Pancreas (tissue), 10 donors: ENCODE data around the gene KCND2. TPM values are rescaled to one million over a fixed set of nuclear protein-coding genes. Genes with fewer than 3 reads are reported as not detected.

Experiments
- ATAC-seq, 4 donors: fragments of 200-7000 bp; cut with Tn5 transposase; one replicate each; pipeline versions ENCODE4 v1.8.0 to v1.9.1; 2020; ENCODE audit warnings: mild to moderate bottlenecking in 4 of 4, moderate library complexity in 4 of 4
- DNase-seq, 6 donors: peaks; one replicate each; pipeline ENCODE4 v3.0.0-alpha.2; 2020
- FAIRE-seq: peaks from 2 replicates; lab custom pipeline; 2012; peaks lifted over from hg19 to GRCh38; lab: Jason Lieb, UNC
- H3K27ac ChIP-seq, 4 donors: fragments of 200-600 bp; sonication (generic); 1 replicate in 3 of 4; 2 replicates in 1 of 4; pipeline versions ENCODE4 v1.5.0 to v1.8.0; 2020
- H3K27me3 ChIP-seq, 4 donors: fragments of 200-600 bp; one replicate each; pipeline ENCODE4 v1.8.0; 2021
- H3K36me3 ChIP-seq, 3 donors: fragments of 200-600 bp; sonication (generic) in 1 of 3; one replicate each; pipeline versions ENCODE4 v1.5.0 to v1.8.0; 2020 to 2021
- H3K4me1 ChIP-seq, 3 donors: fragments of 200-600 bp; one replicate each; pipeline ENCODE4 v1.8.0; 2021
- H3K4me3 ChIP-seq, 4 donors: fragments of 200-600 bp; sonication (generic) in 2 of 4; one replicate each; pipeline versions ENCODE4 v1.5.0 to v1.8.0; 2020 to 2021
- H3K9me3 ChIP-seq, 4 donors: fragments of 200-600 bp; one replicate each; pipeline ENCODE4 v1.8.0; 2021
- WGBS, 2 donors: extraction: QIAGEN DNeasy Blood & Tissue Kit; methylation state at CpG; one replicate each; pipeline ENCODE4 v1.1.7; 2013; 5-methylcytosine and 5-hydroxymethylcytosine counted together
- intact Hi-C, 3 donors: fragments of 100-400 bp; cut with DNase I; formaldehyde crosslinking; loops; one replicate each; pipeline versions ENCODE4 v1.11.1 to v1.14.2; 2022
- polyA plus RNA-seq, 2 donors: library from polyadenylated mRNA; stranded (reverse); fragments of 200-250 nt; gene quantifications; one replicate each; pipeline ENCODE4 v1.2.3, GENCODE V29; 2013
- total RNA-seq, 6 donors: library from RNA; stranded (reverse); fragmentation: NEBNext Ultra II Directional in 4 of 6; extraction: Animal tissue kit (Norgen Biotek cat#: 25700) in 4 of 6; gene quantifications; one replicate each; pipeline versions ENCODE4 v1.2.1 to v1.2.4, GENCODE V29; 2021 to 2023
- TF ChIP-seq, protein P1 (sequence below), 4 donors: fragments of 200-600 bp; sonication (generic) in 3 of 4; IDR thresholded peaks; one replicate each; pipeline versions ENCODE4 v1.5.0 to v1.8.0; 2021; ENCODE audit warnings: antibody characterized with exemption in 4 of 4
- donor health status: healthy with polysubstance abuse.
- donor health status: DM: no; HTN: no; CAD: no; lungs with moderate emphysema.
- donor health status: DM: no; HTN: no; CAD: no.
- donor health status: control.
- donor health status: control.
- donor health status: Bipolar disorder and iron deficiency.
- donor health status: DM: yes; HTN: yes; CAD: no.
- donor health status: DM: no; HTN: no; CAD: no.
- donor health status: DM: no; HTN: no; CAD: no.
- donor health status: DM: yes; HTN: yes; CAD: no.

The KCND2 gene
- total and polyA plus RNA-seq, 8 donors = 0.11 to 1.2 (median 0.27) TPM

- FAIRE-seq (no peak), DNase-seq (no peak), ATAC-seq (no peak)
- 37 to 39% methylated on average over 3 of the region's 3 CpGs for WGBS, 2 donors
- Histone ChIP-seq H3K4me1 (peaks cover 0 to 15% (median 0%) of the 10 kb centered on the region in 3 donors), H3K9me3 (no peaks in the 10 kb centered on the region), H3K36me3 (no peaks in the 10 kb centered on the region), H3K27me3 (no peaks in the 10 kb centered on the region), H3K27ac (no peak overlapping the region), H3K4me3 (no peak overlapping the region)
- TF ChIP-seq, protein P1, sequence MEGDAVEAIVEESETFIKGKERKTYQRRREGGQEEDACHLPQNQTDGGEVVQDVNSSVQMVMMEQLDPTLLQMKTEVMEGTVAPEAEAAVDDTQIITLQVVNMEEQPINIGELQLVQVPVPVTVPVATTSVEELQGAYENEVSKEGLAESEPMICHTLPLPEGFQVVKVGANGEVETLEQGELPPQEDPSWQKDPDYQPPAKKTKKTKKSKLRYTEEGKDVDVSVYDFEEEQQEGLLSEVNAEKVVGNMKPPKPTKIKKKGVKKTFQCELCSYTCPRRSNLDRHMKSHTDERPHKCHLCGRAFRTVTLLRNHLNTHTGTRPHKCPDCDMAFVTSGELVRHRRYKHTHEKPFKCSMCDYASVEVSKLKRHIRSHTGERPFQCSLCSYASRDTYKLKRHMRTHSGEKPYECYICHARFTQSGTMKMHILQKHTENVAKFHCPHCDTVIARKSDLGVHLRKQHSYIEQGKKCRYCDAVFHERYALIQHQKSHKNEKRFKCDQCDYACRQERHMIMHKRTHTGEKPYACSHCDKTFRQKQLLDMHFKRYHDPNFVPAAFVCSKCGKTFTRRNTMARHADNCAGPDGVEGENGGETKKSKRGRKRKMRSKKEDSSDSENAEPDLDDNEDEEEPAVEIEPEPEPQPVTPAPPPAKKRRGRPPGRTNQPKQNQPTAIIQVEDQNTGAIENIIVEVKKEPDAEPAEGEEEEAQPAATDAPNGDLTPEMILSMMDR (IDR thresholded peaks at IDR 0.05) = no peak
- intact Hi-C loops = no loop called here
Observed at GRCh38 chr7:120703585-120704240, 430.7 kb downstream of the KCND2 start.

DNA sequence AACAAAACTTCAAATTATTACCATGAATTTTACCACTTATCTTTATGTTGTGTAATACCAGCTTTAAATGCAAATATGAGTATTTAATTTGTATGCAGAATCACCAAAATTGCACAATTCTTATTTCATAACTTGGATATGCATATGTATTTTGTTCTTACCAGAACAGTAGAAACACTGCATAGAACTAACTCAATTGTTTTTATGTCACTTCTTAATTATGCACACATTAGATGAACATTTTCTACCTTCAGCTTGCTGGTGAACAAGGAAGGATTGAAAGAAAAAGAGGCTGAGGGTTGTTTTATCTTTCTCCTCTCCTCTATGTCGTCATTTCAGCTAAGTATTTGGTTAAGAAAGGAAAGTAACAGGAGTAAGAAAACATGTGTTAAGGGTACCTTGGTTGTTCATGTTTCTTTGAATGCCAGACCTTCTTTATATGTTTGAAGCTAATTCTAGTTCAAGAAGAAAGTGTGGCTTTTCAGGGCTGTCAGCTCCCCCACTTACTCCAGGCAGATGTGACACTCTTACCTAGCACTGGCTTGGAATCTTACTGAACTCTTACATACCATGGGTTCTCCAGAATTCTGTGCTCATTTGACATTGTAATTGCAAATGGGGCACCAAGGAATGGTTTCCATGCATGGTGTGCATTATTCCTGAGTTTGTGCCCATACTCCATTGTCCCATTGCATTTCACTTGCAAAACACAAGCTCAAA is 436.4 kb downstream of the KCND2 start:
- H3K27ac ChIP-seq = no peak overlapping the region
- ATAC-seq (no peak), FAIRE-seq (no peak), DNase-seq (no peak)
- H3K27me3 ChIP-seq = no peaks in the 10 kb centered on the region
- TF ChIP-seq, protein P1 (IDR thresholded peaks at IDR 0.05) = no peak
- no peak overlapping the region for H3K4me3 ChIP-seq
- intact Hi-C loops = no loop called here
- peaks cover 0 to 10% (median 0%) of the 10 kb centered on the region in 3 donors for H3K4me1 ChIP-seq
- no peaks in the 10 kb centered on the region for H3K9me3 ChIP-seq
- no peaks in the 10 kb centered on the region for H3K36me3 ChIP-seq
- WGBS, 2 donors = 43 to 65% methylated on average over 1 of the region's 1 CpG

DNA sequence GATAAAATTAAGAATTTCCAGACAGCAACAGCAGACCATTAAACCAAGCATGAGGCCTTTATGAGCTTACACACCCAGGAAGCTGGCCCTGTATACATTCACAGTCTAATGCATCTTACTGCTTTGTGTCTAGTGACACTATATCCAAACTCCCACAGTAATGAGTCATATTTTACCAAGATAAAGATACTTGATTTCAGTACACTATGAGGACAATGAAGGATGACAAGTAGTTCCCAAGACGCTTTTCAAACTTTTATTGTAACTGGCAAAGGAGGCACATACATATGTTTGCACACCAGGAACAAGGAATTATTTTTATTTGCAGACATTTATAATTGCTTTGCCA is 437.0 kb downstream of the KCND2 start:
- no peaks in the 10 kb centered on the region for H3K36me3 ChIP-seq
- intact Hi-C loops = no loop called here
- H3K9me3 ChIP-seq = no peaks in the 10 kb centered on the region
- TF ChIP-seq, protein P1 (IDR thresholded peaks at IDR 0.05) = no peak
- DNase-seq = no peak
- no peaks in the 10 kb centered on the region for H3K27me3 ChIP-seq
- no peak for FAIRE-seq
- peaks cover 0 to 6% (median 0%) of the 10 kb centered on the region in 3 donors for H3K4me1 ChIP-seq
- no peak overlapping the region for H3K27ac ChIP-seq
- no peak overlapping the region for H3K4me3 ChIP-seq
- WGBS, 2 donors = 61 to 79% methylated on average over 1 of the region's 1 CpG
- no peak for ATAC-seq

DNA sequence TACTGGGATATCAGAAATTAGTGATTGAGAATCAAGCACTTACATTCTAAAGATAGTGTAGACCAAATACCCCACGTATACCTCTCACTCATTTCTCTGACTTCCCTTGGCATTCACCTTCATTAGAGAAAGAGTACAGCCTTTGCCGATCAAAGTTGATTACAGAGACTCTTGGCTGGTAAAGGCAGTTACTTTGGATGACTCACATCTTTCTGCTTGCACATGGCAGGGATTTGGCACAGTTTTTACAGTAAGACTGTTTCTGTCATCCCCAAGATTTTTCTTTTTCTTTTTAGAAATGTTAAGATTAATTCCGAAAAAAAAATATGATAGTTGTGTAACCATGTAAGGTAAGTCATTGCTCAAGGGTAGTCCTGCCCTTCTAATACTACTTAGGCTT is 442.0 kb downstream of the KCND2 start:
- Histone ChIP-seq H3K27ac (no peak overlapping the region), H3K27me3 (no peaks in the 10 kb centered on the region), H3K4me3 (no peak overlapping the region), H3K36me3 (no peaks in the 10 kb centered on the region), H3K4me1 (no peaks in the 10 kb centered on the region), H3K9me3 (no peaks in the 10 kb centered on the region)
- ATAC-seq = no peak
- TF ChIP-seq, protein P1 (IDR thresholded peaks at IDR 0.05) = no peak
- intact Hi-C loops = no loop called here
- DNase-seq = no peak
- FAIRE-seq = no peak
- WGBS, 2 donors = 47 to 62% methylated on average over 3 of the region's 3 CpGs

DNA sequence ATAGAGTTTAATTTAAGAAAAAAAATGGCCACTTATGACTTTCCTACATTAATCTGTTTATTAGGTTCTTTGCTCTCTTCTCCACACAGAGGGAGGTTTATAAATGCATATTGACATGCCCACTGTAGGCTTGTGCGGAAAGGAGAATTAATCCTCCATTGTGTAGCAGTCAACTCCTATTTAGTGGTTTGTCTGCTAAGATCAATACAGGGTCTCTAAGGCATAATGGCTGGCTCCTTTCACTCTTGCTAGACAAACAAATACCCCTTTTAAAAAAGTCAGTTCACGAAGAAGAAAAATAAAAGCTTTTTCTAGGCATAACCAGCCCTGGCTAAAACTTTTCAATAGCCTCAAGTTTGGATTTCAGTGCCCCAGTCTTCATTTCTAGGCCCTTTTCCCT is 443.3 kb downstream of the KCND2 start:
- 59 to 78% methylated on average over 2 of the region's 2 CpGs for WGBS, 2 donors
- no peak for ATAC-seq
- no peak overlapping the region for H3K27ac ChIP-seq
- FAIRE-seq = no peak
- H3K4me1 ChIP-seq = no peaks in the 10 kb centered on the region
- H3K36me3 ChIP-seq = no peaks in the 10 kb centered on the region
- DNase-seq = no peak
- intact Hi-C loops = no loop called here
- no peak overlapping the region for H3K4me3 ChIP-seq
- TF ChIP-seq, protein P1 (IDR thresholded peaks at IDR 0.05) = no peak
- no peaks in the 10 kb centered on the region for H3K27me3 ChIP-seq
- no peaks in the 10 kb centered on the region for H3K9me3 ChIP-seq
